Activated CD4-positive, CD25-positive, alpha-beta regulatory T cell (primary cell): ENCODE data around the gene TEAD1.
A peak's percentile ranks its signal among the peaks of the same experiment; 100 is the strongest.

Experiments used
- DNase-seq, 4 experiments: peaks; one replicate each; lab custom pipeline; 2025; lab: John Stamatoyannopoulos, UW

The TEAD1 gene

DNA sequence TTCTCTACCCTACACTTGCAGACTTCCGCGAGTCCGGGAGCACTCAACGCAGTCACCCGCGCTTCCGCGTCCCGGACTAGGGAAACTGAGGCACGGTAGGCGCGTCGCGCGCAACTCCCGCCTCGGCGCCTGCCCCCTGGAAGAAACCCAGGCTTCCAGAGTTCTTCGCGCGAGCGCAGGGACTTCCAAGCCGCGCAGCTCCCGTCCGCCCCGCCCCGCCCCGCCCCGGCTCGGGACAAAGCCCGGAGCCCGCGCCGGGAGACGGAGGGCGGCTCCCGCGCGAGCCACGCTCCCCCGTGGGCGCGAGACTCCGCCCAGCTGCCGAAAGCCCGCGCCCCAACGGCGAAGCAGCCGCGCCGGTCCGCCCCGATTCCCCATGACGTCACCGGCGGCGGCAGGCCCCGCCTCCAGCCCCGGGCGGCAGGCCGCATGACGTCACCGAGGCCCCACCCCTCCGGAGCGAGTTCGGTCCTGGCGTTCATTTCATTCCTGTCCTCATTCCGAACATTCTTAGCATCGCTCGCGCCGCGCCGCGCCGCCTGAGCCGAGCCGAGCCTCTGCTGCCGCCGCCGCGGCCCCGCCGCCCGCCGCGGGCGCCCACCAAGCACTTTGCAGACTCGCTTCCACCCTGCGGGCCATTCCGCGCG, at the start of gene TEAD1:
Gene TEAD1 (plus strand): TSS at position 498 of the 647 bp plus-strand sequence.
- DNase-seq: peak; percentile 34 to 60 (median 55)

DNA sequence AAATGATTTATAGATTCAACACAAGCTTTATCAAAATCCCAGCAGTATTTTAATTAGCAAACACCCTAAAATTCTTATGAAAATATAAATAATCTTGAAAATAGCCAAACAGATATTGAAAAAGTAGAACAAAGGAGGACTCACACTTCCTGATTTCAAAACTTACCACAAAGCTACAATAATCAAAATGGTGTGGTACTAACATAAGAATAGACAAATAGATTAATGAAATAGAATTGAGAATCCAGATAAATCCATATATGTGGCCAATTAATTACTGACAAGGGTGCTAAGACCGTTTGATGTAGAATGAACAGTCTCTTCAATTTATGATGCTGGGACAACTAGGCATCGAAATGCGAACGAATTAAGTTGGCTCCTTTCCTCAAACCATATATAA, 49.6 kb upstream of the TEAD1 start:
- no peak for DNase-seq

DNA sequence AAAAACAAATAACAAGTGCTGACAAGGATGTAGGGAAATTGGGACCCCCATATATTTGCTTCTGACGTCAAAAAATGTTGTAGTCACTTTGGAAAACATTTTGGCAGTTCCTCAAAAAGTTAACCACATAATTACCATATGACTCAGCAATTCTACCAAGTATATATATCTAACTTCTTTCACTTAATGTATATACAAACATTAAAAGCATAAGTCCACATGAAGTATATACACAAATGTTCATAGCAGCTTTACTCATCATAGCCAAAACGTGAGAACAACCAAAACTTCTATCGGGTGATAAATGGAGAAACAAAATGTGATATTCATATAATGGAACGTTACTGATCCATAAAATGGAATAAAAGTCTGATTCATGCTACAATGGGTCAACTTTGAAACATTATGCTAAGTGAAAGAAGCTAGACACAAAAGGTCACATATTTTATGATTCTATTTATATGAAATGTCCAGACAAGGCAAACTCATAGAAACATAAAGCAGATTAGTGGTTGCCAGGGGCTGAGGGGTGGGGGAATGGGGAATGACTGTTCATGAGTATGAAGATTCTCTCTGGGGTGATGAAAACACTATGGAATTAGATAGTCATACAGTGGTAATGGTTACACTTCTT, 48.7 kb upstream of the TEAD1 start:
- no peak for DNase-seq

DNA sequence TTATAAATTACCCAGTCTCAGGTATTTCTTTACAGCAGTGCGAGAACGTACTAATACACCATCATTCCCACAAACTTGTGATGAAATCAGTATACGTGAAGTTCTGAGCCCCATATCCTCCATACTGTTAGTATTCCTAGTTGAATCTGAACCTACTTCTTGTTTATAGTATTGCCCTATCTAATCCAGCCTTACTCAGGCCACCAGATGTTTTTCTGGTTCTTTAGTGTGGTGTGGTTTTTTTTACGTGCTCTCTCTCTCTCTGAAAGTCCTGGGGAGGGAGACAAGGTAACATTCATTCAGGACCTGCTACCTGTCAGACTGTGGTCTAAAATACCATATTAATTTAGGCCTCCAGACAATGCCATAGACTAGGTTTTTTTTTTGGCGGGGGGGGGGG, 47.6 kb upstream of the TEAD1 start:
- DNase-seq: no peak

DNA sequence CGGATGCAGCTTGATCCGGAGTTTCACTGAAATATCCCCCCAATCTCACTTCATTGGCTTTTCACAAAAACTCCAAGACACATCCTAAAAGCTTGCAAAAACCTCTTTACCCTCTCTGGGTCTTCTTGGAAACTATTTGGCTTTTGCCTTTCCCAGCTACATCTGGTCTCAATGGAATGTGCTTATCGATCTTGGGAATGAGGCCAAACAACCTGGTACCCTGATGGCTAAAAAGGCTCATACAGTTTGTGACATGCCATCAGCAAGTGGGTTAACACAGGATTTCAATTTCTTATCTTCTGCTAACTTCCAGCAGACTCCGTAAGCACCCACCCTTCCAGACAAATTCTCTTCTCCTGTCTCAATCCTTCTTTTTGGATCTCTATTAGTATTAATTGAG, 45.9 kb upstream of the TEAD1 start:
- no peak for DNase-seq

DNA sequence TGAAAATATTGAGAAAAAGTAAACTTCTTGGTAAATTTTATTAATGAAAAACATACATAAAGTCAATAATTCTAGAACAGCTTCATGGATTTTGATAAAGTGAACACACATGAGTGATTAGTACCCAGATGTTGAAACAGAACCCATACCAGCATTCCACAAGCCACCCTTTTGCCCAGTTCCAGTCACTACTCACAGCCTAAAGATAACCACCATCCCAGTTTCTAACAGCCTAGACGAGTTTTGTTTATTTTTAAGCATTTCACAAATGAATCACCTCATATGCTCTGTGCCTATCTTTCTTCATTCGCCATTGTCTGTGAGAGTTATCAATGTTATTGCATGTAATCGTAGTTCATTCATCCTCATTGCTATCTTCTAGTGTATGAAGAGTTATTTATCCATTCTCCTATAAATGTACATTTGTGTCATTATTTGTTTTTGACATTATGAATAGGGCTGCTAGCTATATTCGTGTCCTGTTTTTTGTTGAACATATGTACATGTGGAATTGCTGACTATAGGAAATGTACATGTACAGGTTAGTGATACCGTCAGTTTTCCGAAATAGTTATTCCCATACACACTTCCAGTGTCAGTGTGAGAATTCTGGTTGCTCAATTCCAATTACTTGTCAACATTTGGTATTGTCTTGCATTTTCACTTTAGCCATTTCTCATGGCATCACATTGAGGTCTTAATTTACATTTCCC, 44.5 kb upstream of the TEAD1 start:
- no peak for DNase-seq

DNA sequence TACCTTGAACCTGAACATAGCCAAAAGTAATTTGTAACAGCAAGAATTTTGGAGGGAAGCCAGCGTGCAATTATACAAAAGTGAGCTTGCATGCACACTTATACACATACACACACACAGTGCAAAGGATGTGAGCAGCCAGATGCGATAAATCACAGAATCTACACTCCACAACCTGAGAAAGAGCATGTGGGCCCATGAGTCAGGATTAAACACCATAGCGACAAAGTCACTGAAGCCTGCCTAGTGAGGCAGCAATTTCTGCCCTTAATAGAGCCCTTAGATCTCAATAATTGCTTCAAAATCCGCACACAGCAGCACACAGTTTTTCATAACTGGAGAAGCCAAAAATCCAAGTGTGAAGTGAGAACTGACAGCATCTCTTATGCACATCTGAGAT, 42.6 kb upstream of the TEAD1 start:
- no peak for DNase-seq

DNA sequence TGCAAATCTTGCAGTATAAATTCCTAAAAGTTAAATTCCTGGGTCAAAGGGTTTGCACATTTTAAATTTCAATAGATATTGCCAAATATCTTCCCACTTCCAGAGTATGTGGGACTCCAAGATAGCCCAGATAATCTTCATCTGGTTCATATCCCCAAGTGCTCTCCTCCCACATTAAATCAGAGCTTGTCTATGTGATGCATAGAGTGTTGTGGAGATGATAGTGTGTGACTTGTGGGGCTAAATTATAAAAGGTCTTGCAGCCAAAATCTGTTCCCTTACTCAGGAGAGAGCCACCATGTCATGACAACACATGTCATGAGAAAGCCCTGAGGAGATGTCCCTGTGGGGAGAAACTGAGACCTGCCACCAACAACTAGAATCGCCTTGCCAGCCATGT, 39.9 kb upstream of the TEAD1 start:
- DNase-seq: no peak

DNA sequence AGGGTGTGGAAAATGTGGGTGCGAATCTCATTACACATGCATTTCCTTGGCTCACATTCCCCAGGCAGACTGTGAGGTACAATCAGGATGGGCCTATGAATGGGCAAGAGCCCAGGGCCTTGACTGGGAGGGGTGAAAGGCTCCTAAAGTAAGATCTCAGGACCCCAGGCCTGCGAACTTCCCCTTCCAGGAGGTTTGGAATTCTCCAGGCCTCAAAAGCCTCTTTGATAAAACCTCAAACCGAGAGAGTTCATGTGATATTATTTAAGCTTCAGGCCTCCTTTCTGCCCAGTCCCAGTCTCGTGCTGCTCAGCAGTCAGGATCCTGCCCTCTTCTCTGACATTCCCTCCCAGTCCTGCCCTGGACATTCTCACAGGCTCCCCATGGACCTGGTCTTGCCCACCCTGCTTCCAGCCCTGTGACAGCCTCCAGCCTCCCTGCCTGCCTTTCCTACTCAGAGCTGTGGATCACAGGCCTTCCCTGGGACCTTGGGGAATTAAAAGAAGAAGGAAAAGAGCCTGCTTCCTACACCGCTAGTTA, 37.3 kb upstream of the TEAD1 start:
- DNase-seq: no peak

DNA sequence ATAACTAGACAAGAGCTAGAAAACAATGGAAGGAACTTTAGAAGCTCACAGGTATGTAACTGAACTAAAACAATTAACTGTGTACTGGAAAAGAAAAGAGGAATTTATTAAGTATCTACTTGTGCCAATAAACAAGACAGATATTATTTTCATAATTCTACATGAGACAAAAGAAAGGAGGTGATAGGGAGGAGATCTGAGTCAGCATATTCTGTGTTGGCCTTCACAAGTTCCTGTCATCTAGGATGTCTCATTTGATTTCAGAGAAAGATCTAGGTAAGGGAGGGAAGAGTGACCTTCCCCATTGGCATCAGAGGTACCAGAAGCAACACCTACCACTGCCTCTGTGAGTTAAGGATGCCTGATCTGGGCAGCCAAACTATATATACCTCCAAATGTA, 34.8 kb upstream of the TEAD1 start:
- DNase-seq: no peak

DNA sequence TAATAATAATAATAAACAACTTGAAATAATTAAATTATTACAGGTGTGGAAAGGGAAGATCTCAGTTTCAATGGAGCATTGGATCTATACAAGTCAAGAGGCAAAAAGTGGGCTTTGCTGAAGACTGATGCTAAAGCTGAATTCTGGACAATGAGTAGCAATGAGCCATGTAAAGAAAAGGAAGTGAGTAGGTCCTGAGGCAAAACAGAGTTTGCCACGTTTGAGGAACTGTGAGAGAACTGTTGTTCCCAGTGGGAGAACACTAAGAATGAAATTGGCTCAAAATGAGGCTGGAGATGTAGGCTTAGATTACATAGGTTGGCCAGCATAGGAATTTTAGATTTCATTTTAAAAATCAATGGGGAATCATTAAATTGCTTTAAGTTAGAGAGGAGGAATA, 33.9 kb upstream of the TEAD1 start:
- no peak for DNase-seq

DNA sequence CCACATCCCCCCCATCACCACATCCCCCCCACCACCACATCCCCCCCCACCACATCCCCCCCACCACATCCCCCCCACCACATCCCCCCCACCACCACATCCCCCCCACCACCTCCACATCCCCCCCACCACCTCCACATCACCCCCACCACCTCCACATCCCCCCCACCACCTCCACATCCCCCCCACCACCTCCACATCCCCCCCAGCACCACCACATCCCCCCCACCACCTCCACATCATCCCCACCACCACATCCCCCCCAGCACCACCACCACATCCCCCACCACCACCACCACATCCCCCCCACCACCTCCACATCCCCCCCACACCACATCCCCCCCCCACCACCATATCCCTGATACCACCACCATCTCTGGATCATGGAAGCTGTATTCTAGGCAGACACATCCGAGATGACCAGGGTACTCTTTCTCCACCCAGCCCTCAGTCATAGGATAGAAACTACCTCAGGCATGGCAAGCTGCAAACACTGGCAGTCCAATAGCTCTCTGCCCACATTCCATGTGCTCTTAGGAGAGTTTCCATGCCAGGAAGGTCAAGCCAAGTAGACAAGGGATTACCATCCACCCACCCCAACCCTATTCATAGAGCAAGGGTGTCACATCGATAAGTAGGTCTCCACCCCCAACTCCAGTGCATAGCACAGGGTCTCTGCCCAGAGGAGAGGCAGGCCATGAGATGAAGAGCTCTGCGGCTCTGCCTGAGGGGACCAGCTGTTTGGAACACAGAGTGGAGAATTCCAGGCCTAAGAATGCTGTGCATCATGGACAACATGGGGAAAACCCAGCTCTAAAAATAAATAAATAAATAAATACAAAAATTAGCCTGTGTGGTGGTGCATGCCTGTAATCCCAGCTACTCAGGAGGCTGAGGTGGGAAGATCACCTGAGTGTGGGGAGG, 33.0 kb upstream of the TEAD1 start:
- no peak for DNase-seq

DNA sequence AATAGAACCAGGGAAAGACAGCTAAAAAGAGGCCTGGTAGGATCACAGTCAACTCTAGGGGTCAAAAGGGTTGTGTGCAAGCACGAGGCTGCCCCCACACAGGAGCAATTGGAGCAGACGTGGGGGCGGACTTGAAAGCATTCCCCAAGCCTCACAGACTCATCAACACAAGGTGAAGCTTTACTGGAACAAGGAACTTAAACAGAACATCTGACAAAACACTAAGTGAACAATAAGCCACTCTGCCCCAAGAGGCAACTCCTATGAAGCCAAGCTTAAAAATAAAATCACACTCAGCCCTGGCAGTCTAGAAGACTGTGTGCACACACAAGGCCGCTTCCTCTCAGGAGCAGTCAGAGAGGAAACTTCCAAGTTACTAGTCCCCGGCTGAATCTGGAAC, 32.2 kb upstream of the TEAD1 start:
- no peak for DNase-seq

DNA sequence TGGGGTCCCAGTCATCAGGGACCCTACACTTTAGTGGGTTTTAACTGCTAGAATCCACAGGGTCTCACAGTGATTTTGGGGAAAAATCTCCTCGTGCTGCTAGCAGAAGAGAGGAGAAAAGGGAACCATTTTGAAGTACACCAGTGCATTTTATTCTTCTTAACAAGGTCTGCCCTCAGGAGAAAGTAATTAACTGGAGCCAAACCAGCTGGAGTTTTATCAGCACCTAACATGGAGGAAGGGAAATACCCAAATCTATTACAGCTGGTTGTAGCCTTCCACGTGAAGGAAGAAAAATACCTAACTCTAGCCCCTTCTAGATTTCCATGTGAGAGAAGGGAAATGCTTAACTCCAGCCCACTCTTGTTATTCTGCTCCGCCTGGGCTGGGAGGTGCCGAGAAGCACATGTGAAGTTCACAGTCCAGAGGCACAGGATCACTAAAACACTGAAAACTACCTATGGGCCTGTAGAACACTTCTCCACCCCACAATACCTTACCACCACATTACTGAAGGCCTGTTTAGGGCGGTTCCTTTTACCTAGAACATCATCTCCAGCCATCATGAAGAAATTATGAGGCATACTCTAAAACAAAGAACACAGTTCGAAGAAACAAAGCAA, 31.3 kb upstream of the TEAD1 start:
- DNase-seq: no peak

DNA sequence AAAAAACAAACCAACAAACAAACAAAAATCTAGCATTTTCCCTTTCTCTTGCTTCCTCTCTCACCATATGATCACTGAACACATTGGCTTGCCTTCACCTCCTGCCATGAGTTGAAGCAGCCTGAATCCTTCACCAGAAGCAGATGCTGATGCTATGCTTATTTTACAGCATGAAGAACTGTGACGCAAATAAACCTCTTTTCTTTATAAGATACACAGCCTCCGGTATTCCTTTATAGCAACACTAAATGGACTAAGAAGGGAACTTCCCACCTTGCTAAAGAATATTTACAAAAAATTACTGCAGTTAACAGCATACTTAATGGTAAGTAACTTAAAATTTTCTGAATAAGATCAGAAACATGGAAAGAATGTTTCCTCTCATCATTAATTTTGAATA, 27.7 kb upstream of the TEAD1 start:
- no peak for DNase-seq

DNA sequence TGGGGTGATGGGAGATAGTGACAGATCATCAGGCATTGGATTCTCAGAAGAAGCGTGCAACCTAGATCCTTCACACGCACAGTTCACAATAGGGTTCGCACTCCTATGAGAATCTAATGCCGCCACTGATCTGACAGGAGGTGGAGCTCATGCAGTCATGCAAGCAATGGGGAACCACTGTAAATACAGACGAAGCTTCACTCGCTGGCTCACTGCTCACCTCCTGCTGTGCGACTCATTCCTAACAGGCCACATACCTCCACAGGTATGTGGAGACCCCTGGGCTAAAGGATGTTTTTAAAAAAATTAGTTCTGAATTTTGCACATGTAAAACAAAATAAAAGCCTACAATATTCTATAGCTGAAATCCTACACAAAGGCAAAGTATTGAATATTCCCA, 20.5 kb upstream of the TEAD1 start:
- DNase-seq: no peak

DNA sequence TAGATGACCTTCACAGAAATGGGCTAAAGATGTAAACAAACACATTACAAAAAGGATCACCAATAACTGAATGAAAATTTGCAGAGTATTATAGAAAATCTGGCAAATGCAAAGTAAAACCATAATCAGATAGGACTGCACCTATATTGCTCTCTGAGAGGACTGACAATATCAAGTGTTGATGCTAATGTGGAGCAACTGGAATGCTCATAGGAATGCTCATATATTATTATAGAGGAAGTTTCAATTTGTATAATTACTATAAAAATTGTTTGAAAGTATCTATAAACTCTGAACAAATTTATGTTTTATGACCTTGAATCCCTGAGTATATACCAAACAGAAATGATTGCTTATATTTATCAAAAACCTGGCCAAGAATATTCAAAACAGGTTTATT, 18.4 kb upstream of the TEAD1 start:
- DNase-seq: no peak

DNA sequence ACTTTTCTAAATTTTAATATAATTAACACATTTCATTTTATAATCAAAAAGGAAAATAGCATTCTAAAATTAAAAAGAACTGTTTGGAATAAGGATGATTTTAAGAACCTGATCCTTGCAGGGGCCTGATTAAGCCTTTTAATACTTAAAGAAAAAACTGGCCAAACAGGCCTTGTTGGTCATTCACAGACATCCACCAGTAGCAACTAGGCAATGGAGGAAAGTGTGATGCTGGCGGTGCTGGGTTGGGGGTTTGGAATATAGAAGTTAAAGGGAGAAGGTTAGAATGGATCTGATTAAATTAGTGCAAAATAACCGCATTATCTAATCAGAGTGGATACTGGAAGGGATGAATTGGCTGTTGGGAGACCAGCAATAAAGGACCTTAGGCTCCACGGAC, 16.9 kb upstream of the TEAD1 start:
- no peak for DNase-seq

DNA sequence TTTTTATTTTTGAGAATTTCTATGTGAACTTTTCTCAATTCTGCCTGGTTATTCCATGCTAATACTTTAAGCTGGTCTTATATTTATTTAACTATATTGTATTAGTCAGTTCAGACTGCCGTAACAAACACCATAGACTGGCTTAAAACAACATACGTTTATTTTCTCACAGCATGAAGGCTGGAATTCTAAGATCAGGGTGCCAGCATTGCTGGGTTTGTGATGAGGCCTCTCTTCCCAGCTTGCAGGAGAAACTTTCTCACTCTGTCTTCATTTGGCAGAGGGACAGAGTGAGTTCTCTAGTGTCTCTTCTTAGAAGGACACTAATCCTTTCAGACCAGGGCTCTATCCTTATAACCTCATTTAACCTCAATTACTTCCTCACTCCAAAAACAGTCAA, 16.2 kb upstream of the TEAD1 start:
- DNase-seq: no peak

DNA sequence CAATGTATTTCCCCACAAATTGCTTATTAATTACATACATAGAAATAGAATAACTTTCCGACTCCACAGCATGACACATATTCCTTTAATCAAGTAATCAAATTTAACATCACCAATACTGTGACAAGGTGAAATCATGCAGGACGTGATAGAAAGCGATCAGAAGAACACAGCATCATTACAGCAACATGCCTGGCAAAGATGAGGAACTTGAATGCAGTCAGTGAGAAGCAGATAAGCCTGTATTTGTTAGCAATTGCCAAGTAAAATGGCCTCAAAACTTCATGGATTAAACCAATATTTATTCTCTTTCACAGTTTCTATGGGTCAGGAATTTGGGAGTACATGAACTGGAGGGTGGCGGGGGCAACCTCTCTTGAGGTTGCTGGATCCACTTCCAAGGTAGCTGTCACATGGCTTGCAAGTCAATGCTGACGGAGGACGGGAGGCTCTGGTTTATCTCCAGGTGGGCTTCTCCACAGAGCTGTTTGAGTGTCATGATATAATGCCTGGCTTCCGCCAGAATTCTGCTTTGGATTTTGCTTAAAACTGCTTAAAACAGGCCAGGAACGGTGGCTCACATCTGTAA, 12.0 kb upstream of the TEAD1 start:
- DNase-seq: no peak

DNA sequence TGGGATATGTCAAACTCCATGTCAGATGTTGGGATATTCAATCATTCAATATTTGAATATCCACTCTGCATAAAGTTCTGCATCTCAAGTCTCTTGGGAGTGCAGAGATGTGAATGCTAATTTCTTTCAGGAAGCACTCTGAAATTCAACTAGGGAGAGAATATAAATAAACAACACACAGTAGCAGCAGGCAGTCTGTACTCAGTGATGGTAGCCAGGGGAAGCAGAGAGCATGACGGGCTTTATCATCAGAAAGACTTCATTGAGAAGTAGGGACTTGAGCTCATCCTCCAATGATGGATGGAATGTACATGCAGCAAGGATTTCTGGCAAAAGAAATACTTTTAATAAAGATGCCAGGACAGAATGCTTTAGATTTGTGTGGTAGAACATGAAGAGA, 9.8 kb upstream of the TEAD1 start:
- no peak for DNase-seq
